NCI-H1436 treated with DMSO at 0.1 percent for 48 hours (cell line): ENCODE data around the gene CARD16.

Experiments used
- DNase-seq: peaks from one replicate; lab custom pipeline; 2025; lab: John Stamatoyannopoulos, UW

CARD16 gene

DNA sequence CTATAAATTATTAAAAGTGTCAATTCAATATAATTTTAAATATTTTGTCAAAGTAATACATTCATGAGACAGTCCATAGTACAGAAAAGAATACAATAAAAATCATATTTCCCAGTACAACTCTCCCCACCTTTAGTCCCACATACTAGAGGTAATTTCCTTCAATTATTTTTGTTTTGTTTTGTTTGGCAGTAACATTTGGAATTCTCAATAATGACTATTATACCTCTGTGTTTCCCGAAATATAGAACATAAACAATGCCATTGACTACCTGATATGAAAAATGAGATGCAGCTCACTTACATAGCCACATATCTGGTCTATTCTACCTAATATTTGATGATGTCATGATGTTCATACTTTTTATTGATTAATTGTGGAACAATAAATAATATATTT, 52.4 kb downstream of the CARD16 start:
- DNase-seq = no peak

DNA sequence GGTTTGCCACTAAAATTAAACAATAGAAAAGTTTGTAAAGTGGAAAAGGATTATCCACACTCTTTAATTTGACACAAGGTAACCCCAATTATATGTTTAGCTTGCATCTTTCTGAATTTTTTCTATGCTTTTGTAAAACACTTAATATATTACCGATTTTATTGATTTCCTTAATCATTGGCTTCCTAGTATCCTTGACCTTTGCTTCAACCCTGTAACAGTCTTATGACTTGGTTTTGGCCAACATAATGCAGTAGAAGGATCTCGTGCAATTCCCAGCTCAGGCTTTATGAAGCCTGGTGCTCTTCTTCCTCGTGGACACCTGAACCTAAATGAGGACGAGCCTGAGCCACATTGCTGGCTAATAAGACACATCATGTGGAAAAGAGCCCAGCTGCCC, 53.1 kb downstream of the CARD16 start:
- no peak for DNase-seq
